Smooth muscle cell (in vitro differentiated cells): Measurements from ENCODE around the gene WNT7B. TPM values are rescaled to one million over a fixed set of nuclear protein-coding genes. Genes with fewer than 3 reads are reported as not detected.

Source experiments
- DNase-seq: peaks from one replicate; lab custom pipeline; 2025; ENCODE audit not compliant: unreplicated experiment; lab: John Stamatoyannopoulos, UW
- H2AFZ ChIP-seq: fragments of 200-600 bp; sonication (generic); 2 replicates; pipeline ENCODE4 v1.6.0; 2016; ENCODE audit warnings: antibody characterized with exemption, low read depth, mild to moderate bottlenecking
- H3F3A ChIP-seq: fragments of 200-600 bp; sonication (generic); 2 replicates; pipeline ENCODE4 v1.6.0; 2017; ENCODE audit warnings: antibody characterized with exemption, low read depth
- H3K27ac ChIP-seq: fragments of 200-600 bp; sonication (generic); 2 replicates; pipeline ENCODE4 v1.5.1; 2016; ENCODE audit warnings: low read depth, mild to moderate bottlenecking
- H3K27me3 ChIP-seq: fragments of 200-600 bp; sonication (generic); 2 replicates; pipeline ENCODE4 v1.6.1; 2016; ENCODE audit warnings: low read depth, mild to moderate bottlenecking
- H3K36me3 ChIP-seq: fragments of 200-600 bp; sonication (generic); 2 replicates; pipeline ENCODE4 v1.5.1; 2016; ENCODE audit warnings: low read depth
- H3K4me1 ChIP-seq: fragments of 200-600 bp; sonication (generic); 2 replicates; pipeline ENCODE4 v1.5.1; 2016; ENCODE audit warnings: low read depth
- H3K4me2 ChIP-seq: fragments of 200-600 bp; sonication (generic); 2 replicates; pipeline ENCODE4 v1.6.0; 2016; ENCODE audit warnings: mild to moderate bottlenecking
- H3K4me3 ChIP-seq: fragments of 200-600 bp; sonication (generic); 2 replicates; pipeline ENCODE4 v1.5.1; 2016; ENCODE audit warnings: mild to moderate bottlenecking
- H3K79me2 ChIP-seq: fragments of 200-600 bp; sonication (generic); 2 replicates; pipeline ENCODE4 v1.6.0; 2016; ENCODE audit warnings: low read depth, mild to moderate bottlenecking
- H3K9ac ChIP-seq: fragments of 200-600 bp; sonication (generic); 2 replicates; pipeline ENCODE4 v1.6.0; 2016; ENCODE audit warnings: low read depth
- H3K9me3 ChIP-seq: fragments of 200-600 bp; sonication (generic); replicated peaks from 2 replicates; pipeline ENCODE4 v1.5.1; 2016; ENCODE audit warnings: low read depth
- H4K20me1 ChIP-seq: fragments of 200-600 bp; sonication (generic); 2 replicates; pipeline ENCODE4 v1.6.0; 2016; ENCODE audit warnings: low read depth
- WGBS: methylation state at CpG from one replicate; pipeline ENCODE4 v1.1.7; 2016; ENCODE audit warnings: low lambda C conversion rate; 5-methylcytosine and 5-hydroxymethylcytosine counted together
- polyA plus RNA-seq: library from polyadenylated mRNA; unstranded; fragments of >200 nt; fragmentation: Nextera tagmentation; extraction: Ambion mirVana; gene quantifications from 2 replicates; pipeline ENCODE4 v1.2.1, GENCODE V29; 2016
- total RNA-seq: library from RNA; depleted of rRNA; stranded (reverse); fragments of >200 nt; gene quantifications from 2 replicates; pipeline ENCODE4 v1.2.3, GENCODE V29; 2014
- TF ChIP-seq, protein P1 (sequence below): fragments of 200-600 bp; sonication (generic); IDR thresholded peaks from 2 replicates; pipeline ENCODE4 v1.5.1; 2017; ENCODE audit warnings: borderline replicate concordance, mild to moderate bottlenecking, antibody characterized with exemption; ENCODE audit not compliant: insufficient read depth, poor library complexity, severe bottlenecking

WNT7B gene
- total and polyA plus RNA-seq, 2 experiments from 2014 or later = 0.69 to 1.6 TPM

DNA sequence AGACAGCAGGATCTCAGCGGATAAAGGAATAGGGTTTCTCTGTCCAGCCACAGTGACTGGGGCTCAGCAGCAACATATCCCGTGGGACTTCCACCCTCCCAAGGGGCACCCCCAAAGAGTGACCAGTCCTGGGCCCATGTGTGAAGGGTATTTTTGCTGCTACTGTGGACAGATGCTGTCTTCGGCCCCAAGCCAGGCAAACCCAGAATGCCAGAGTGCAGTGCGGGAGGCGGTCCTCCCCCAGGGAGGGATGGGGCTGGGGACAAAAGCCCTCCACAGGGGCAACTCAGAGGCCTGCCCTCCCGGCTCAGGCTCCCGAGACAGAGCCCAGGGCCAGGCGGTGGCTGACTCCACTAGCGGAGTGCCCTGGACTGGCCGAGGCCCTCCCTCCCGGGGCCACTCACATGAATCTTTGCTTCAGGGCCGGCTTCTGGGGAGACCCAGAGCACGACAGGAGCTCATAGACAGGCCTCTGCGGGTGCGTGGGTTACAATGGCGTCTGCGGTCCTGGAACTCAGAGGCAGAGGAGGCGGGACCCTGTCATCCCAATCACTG lies 34.7 kb upstream of the WNT7B start:
- TF ChIP-seq, protein P1, sequence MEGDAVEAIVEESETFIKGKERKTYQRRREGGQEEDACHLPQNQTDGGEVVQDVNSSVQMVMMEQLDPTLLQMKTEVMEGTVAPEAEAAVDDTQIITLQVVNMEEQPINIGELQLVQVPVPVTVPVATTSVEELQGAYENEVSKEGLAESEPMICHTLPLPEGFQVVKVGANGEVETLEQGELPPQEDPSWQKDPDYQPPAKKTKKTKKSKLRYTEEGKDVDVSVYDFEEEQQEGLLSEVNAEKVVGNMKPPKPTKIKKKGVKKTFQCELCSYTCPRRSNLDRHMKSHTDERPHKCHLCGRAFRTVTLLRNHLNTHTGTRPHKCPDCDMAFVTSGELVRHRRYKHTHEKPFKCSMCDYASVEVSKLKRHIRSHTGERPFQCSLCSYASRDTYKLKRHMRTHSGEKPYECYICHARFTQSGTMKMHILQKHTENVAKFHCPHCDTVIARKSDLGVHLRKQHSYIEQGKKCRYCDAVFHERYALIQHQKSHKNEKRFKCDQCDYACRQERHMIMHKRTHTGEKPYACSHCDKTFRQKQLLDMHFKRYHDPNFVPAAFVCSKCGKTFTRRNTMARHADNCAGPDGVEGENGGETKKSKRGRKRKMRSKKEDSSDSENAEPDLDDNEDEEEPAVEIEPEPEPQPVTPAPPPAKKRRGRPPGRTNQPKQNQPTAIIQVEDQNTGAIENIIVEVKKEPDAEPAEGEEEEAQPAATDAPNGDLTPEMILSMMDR = no peak
- no peaks in the 10 kb centered on the region for H3K9me3 ChIP-seq
- peak overlapping the region; percentile 71 for H3K27ac ChIP-seq
- no peaks in the 10 kb centered on the region for H4K20me1 ChIP-seq
- DNase-seq = no peak
- H3K4me3 ChIP-seq = no peak overlapping the region
- no peaks in the 10 kb centered on the region for H3K79me2 ChIP-seq
- no peak overlapping the region for H3K4me2 ChIP-seq
- H3K27me3 ChIP-seq = no peaks in the 10 kb centered on the region
- no peak overlapping the region for H2AFZ ChIP-seq
- H3K36me3 ChIP-seq = no peaks in the 10 kb centered on the region
- H3F3A ChIP-seq = no peaks in the 10 kb centered on the region
- H3K4me1 ChIP-seq = peaks cover 18% of the 10 kb centered on the region
- peak overlapping the region; percentile 32 for H3K9ac ChIP-seq
- 75% methylated on average over 18 of the region's 18 CpGs for WGBS

DNA sequence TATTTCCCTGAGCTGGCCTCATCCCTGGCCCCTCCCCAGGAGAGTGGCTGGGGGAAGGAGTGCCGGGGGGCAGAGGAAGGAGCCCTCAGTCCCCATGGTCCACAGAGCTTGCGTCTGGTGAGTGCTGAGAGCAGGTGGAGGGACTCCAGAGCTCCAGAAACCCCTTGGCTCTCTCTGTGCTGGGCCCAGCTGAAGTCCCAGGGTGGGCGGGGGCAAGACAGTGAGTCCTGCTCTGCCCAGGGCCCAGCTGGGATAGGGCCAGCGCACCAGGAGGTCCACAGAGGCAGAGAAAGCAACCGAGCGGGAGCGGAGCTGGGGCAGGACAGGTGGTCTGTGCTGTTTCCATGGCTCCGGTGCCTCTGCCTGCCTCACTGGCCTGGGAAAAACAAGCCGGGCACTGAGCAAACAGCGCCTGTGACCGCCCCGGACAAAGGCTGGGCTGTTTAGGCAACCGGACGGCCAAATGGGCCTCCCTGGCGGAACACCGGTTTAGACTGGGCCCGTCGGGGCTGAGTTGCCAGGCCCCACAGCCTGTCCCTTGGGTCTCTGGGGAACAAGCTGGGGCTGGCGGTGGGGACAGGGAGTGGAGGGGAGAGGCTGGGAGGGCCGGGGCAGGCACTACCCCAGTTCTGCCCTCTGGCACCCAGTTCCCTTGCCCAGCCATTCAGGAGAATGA lies 34.1 kb upstream of the WNT7B start:
- H3K27me3 ChIP-seq = no peaks in the 10 kb centered on the region
- no peak overlapping the region for H3K4me3 ChIP-seq
- H3K79me2 ChIP-seq = no peaks in the 10 kb centered on the region
- 96% methylated on average over 20 of the region's 20 CpGs for WGBS
- H3F3A ChIP-seq = no peaks in the 10 kb centered on the region
- TF ChIP-seq, protein P1 = no peak
- H3K4me1 ChIP-seq = peaks cover 22% of the 10 kb centered on the region
- no peaks in the 10 kb centered on the region for H3K9me3 ChIP-seq
- peak overlapping the region; percentile 71 for H3K27ac ChIP-seq
- H3K4me2 ChIP-seq = no peak overlapping the region
- H4K20me1 ChIP-seq = no peaks in the 10 kb centered on the region
- no peak for DNase-seq
- no peak overlapping the region for H2AFZ ChIP-seq
- H3K9ac ChIP-seq = no peak overlapping the region
- no peaks in the 10 kb centered on the region for H3K36me3 ChIP-seq

DNA sequence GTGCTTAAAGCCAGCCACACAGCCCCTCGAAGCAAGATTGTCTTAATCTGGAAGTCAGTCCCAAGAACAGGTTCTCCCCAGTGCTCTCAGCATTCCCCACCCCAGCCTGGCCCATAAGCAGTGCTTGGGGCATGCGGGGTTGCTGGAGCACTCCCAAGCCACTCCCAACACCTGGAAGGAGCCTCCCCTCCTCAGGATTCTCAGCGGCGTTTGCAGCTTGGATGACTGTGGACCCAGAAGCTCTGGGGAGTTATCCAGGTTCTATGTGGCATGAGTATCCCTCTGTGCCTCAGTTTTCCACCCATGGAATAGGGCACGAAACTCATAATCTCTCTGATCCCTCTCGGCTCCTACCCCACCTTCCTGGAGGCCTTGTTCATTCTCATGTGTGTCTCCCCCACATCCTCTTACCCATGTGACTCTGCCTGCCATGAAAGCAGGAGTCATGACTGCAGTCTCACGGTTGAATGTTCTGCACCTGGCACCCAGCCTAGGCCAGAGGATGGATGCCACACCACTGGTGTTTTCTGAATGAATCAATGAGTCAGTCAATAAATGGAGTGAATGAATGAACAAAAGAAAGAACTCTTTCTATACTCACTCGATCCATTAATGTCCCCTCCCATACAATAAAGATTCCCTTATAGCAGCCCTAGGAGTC lies 33.4 kb upstream of the WNT7B start:
- Histone ChIP-seq H3K9ac (no peak overlapping the region), H3F3A (no peaks in the 10 kb centered on the region), H2AFZ (no peak overlapping the region), H4K20me1 (no peaks in the 10 kb centered on the region), H3K4me3 (no peak overlapping the region), H3K4me2 (no peak overlapping the region), H3K36me3 (no peaks in the 10 kb centered on the region), H3K9me3 (no peaks in the 10 kb centered on the region), H3K27ac (no peak overlapping the region), H3K27me3 (no peaks in the 10 kb centered on the region), H3K4me1 (peaks cover 22% of the 10 kb centered on the region), H3K79me2 (no peaks in the 10 kb centered on the region)
- 97% methylated on average over 8 of the region's 8 CpGs for WGBS
- TF ChIP-seq, protein P1 = no peak
- DNase-seq = no peak
